ENCODE data around the gene GPHB5.

Gene GPHB5

DNA sequence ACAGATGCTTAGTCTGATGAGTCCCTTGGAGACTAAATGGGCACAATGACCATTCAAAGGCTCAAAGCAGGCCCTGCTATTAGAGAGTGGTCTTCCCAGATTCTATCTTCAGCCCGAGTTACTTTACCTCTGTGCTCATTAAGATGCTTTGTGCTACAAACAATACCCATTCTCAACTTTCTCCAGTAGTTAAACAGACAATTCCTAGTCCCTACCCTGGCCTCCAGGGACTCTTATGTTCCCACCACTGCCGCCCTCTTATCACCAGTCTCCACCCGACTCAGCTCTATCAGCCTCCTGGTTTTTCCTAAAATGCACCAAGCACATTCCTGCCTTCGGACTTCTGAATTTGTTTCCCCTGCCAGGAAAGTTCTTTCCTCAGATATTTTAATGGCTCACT is 25.6 kb upstream of the GPHB5 start:
- H3K4me2 ChIP-seq (ENCODE audit: low read depth, low read length), result no peak overlapping the region
- TF ChIP-seq EZH2phosphoT487 (IDR thresholded peaks at IDR 0.05; ENCODE audit: low read length) (no peak), EZH2 (optimal IDR thresholded peaks at IDR 0.05; ENCODE audit: low read depth, low read length) (no peak)
- TF ChIP-seq, protein P1, sequence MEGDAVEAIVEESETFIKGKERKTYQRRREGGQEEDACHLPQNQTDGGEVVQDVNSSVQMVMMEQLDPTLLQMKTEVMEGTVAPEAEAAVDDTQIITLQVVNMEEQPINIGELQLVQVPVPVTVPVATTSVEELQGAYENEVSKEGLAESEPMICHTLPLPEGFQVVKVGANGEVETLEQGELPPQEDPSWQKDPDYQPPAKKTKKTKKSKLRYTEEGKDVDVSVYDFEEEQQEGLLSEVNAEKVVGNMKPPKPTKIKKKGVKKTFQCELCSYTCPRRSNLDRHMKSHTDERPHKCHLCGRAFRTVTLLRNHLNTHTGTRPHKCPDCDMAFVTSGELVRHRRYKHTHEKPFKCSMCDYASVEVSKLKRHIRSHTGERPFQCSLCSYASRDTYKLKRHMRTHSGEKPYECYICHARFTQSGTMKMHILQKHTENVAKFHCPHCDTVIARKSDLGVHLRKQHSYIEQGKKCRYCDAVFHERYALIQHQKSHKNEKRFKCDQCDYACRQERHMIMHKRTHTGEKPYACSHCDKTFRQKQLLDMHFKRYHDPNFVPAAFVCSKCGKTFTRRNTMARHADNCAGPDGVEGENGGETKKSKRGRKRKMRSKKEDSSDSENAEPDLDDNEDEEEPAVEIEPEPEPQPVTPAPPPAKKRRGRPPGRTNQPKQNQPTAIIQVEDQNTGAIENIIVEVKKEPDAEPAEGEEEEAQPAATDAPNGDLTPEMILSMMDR (IDR thresholded peaks at IDR 0.05; ENCODE audit: low read length), result no peak
- H4K20me1 ChIP-seq (ENCODE audit: insufficient read depth, low read length), result no peaks in the 10 kb centered on the region
- no peak overlapping the region for H3K9ac ChIP-seq (ENCODE audit: low read length)
- H3K4me3 ChIP-seq (ENCODE audit: low read length), result no peak overlapping the region
- no peaks in the 10 kb centered on the region for H3K9me3 ChIP-seq (replicated peaks; ENCODE audit: insufficient read depth, low read length)
- H3K9me2 ChIP-seq (replicated peaks; ENCODE audit: insufficient read depth, low read length), result no peaks in the 10 kb centered on the region
- H3K4me1 ChIP-seq (ENCODE audit: low read length), result no peaks in the 10 kb centered on the region
- no peaks in the 10 kb centered on the region for H3K27me3 ChIP-seq (replicated peaks; ENCODE audit: insufficient read depth, low read length)
- no peaks in the 10 kb centered on the region for H3F3A ChIP-seq (ENCODE audit: insufficient read depth, low read length)
- no peaks in the 10 kb centered on the region for H3K36me3 ChIP-seq (replicated peaks; ENCODE audit: insufficient read depth, low read length)
- no peak overlapping the region for H2AFZ ChIP-seq (ENCODE audit: low read length)
- H3K27ac ChIP-seq (ENCODE audit: low read length), result no peak overlapping the region
- DNase-seq, result no peak
- no peaks in the 10 kb centered on the region for H3K79me2 ChIP-seq (ENCODE audit: low read length)

DNA sequence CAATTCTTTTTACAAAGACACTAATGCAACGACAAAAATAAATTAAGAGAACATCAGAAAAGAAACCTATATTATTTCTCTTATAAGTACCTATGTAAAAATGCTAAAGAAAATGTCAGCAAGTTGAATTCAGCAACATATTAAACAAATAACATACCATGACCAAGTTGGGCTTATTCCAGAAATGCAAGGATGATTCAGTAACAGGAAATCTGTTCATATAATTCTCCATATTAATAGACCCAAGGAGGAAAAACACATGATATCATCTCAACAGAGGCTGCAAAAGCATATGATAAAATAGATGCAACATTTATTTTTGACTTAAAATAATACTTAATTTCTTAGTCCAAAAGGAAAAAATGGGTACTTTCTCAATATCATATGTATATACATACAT is 25.1 kb upstream of the GPHB5 start:
- Histone ChIP-seq H3K4me2 (ENCODE audit: low read depth, low read length) (no peak overlapping the region), H3K27me3 (replicated peaks; ENCODE audit: insufficient read depth, low read length) (no peaks in the 10 kb centered on the region), H3K9ac (ENCODE audit: low read length) (no peak overlapping the region), H3K36me3 (replicated peaks; ENCODE audit: insufficient read depth, low read length) (no peaks in the 10 kb centered on the region), H4K20me1 (ENCODE audit: insufficient read depth, low read length) (no peaks in the 10 kb centered on the region), H3K27ac (ENCODE audit: low read length) (no peak overlapping the region), H3F3A (ENCODE audit: insufficient read depth, low read length) (no peaks in the 10 kb centered on the region), H3K4me3 (ENCODE audit: low read length) (no peak overlapping the region), H3K79me2 (ENCODE audit: low read length) (no peaks in the 10 kb centered on the region), H3K9me2 (replicated peaks; ENCODE audit: insufficient read depth, low read length) (no peaks in the 10 kb centered on the region), H3K4me1 (ENCODE audit: low read length) (no peaks in the 10 kb centered on the region), H3K9me3 (replicated peaks; ENCODE audit: insufficient read depth, low read length) (no peaks in the 10 kb centered on the region), H2AFZ (ENCODE audit: low read length) (no peak overlapping the region)
- TF ChIP-seq, protein P1 (IDR thresholded peaks at IDR 0.05; ENCODE audit: low read length), result no peak
- TF ChIP-seq EZH2phosphoT487 (IDR thresholded peaks at IDR 0.05; ENCODE audit: low read length) (no peak), EZH2 (optimal IDR thresholded peaks at IDR 0.05; ENCODE audit: low read depth, low read length) (no peak)
- no peak for DNase-seq

DNA sequence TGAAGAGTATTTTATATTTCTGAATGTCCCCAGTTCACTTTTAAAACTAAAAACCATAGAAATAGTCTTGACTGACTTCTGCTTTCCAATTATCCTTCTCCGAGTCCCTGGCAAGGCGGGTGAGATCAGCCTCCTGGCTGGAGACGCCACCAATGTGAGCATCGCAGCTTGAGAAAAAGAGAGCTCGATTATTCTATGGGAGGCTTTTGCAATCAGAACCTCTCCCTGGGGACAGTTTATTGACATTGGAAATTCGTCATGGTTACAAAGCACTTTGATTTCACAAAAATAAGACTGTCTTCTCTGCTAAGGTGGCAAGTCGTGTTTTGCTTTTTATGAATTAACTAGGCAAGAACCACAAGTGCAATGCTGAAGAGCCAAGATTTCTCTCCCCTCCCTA is 23.6 kb upstream of the GPHB5 start:
- Histone ChIP-seq H2AFZ (ENCODE audit: low read length) (no peak overlapping the region), H3K79me2 (ENCODE audit: low read length) (no peaks in the 10 kb centered on the region), H3K9me3 (replicated peaks; ENCODE audit: insufficient read depth, low read length) (no peaks in the 10 kb centered on the region), H3K27ac (ENCODE audit: low read length) (no peak overlapping the region), H3K4me1 (ENCODE audit: low read length) (no peaks in the 10 kb centered on the region), H4K20me1 (ENCODE audit: insufficient read depth, low read length) (no peaks in the 10 kb centered on the region), H3K27me3 (replicated peaks; ENCODE audit: insufficient read depth, low read length) (no peaks in the 10 kb centered on the region), H3K4me2 (ENCODE audit: low read depth, low read length) (no peak overlapping the region), H3K9me2 (replicated peaks; ENCODE audit: insufficient read depth, low read length) (no peaks in the 10 kb centered on the region), H3K9ac (ENCODE audit: low read length) (no peak overlapping the region), H3F3A (ENCODE audit: insufficient read depth, low read length) (no peaks in the 10 kb centered on the region), H3K36me3 (replicated peaks; ENCODE audit: insufficient read depth, low read length) (no peaks in the 10 kb centered on the region), H3K4me3 (ENCODE audit: low read length) (no peak overlapping the region)
- no peak for TF ChIP-seq EZH2 (optimal IDR thresholded peaks at IDR 0.05; ENCODE audit: low read depth, low read length)
- TF ChIP-seq, protein P1 (IDR thresholded peaks at IDR 0.05; ENCODE audit: low read length), result no peak
- no peak for TF ChIP-seq EZH2phosphoT487 (IDR thresholded peaks at IDR 0.05; ENCODE audit: low read length)
- DNase-seq, result no peak
